RWPE2 (cell line): Measurements from ENCODE around the gene ZFHX3.

Experiments used
- ATAC-seq: fragments of 200-7000 bp; cut with Tn5 transposase; 3 replicates; pipeline ENCODE4 v1.9.1; 2021; ENCODE audit warnings: low read depth
- DNase-seq: peaks from one replicate; pipeline ENCODE4 v3.0.0-alpha.2; 2020; ENCODE audit warnings: low spot score
- H3K27ac ChIP-seq: fragments of 450-650 bp; 2 replicates; pipeline ENCODE4 v1.5.1; 2017; ENCODE audit warnings: mild to moderate bottlenecking; ENCODE audit not compliant: poor library complexity, severe bottlenecking
- H3K27me3 ChIP-seq: fragments of 250-450 bp; sonication (Bioruptor Pico); 2 replicates; pipeline ENCODE4 v1.5.1; 2021; ENCODE audit warnings: mild to moderate bottlenecking, moderate library complexity; ENCODE audit not compliant: insufficient read depth, poor library complexity, severe bottlenecking
- H3K36me3 ChIP-seq: fragments of 250-450 bp; sonication (Bioruptor Pico); 2 replicates; pipeline ENCODE4 v1.5.1; 2020; ENCODE audit warnings: low read depth, mild to moderate bottlenecking, moderate library complexity
- H3K4me1 ChIP-seq: fragments of 250-450 bp; sonication (Bioruptor Pico); 2 replicates; pipeline ENCODE4 v1.5.1; 2021; ENCODE audit warnings: mild to moderate bottlenecking, moderate library complexity; ENCODE audit not compliant: insufficient read depth, poor library complexity, severe bottlenecking
- H3K4me3 ChIP-seq: fragments of 250-450 bp; sonication (Bioruptor Pico); 2 replicates; pipeline ENCODE4 v1.5.1; 2021; ENCODE audit warnings: mild to moderate bottlenecking, moderate library complexity; ENCODE audit not compliant: severe bottlenecking
- H3K9me3 ChIP-seq: fragments of 250-450 bp; sonication (Bioruptor Pico); 2 replicates; pipeline ENCODE4 v1.5.1; 2021; ENCODE audit warnings: mild to moderate bottlenecking, moderate library complexity; ENCODE audit not compliant: severe bottlenecking
- TF ChIP-seq, protein P1 (sequence below): fragments of 450-650 bp; IDR thresholded peaks from one replicate; pipeline ENCODE4 v1.5.1; 2017; ENCODE audit warnings: mild to moderate bottlenecking, moderate library complexity; ENCODE audit not compliant: poor library complexity, severe bottlenecking

Gene ZFHX3

DNA sequence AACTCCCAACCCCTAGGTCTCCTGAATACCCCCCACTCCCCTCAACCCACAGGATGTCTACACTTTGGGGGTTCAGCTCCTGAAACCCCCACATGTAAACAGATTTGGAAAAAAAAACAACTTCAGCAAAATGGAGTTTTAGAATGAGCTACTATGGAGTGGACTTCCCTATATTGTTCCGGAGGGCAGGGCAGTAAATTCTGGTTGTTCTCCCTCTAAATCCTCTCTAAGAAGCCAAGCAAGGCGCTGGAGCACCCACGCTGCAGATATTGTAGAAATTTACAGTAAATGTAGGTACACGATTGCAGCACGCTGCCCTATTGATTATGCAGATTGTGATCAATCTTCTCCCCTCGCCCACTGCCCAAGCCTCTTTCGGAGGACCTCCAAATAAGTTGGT is 8.5 kb upstream of the ZFHX3 start:
- peaks cover 53% of the 10 kb centered on the region for H3K4me1 ChIP-seq
- peak overlapping the region; percentile 93 for H3K27ac ChIP-seq

DNA sequence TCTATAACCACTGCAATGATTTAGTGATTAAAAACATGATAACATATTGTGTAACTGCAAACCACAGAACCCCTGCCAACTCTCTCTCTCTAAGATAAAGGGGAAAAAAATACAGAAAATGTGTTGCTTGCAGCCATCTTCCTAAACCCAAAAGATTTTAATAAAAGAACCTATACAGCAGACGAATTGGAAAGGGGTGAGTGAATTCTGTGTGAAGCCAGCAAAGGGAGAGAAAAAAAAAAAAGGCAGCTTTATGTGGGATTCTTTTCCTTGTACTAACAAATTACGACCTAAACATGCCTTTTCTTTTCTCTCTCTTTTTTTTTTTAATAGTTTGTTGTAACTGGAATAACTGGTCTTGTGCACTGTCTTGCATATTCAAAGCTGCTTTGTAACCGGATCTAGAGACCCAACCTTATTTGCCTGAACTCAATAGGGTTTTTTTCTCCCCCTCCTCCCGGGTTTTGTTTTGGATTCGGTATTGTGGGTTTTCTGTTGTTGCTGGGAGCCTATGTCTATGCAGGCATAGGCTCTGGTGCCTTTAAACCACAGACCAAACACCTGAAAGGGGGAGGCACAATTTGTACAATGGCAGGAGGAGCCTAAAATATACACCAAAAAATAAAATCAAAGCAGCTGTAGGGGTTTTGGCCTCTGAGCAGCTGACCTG is 7.0 kb upstream of the ZFHX3 start:
- DNase-seq, result no peak
- ATAC-seq, result peak; percentile 1; the same call in 1 of the 3 replicates
- H3K27ac ChIP-seq, result peak overlapping the region; percentile 93
- H3K27me3 ChIP-seq, result no peaks in the 10 kb centered on the region
- H3K4me3 ChIP-seq, result peak overlapping the region; percentile 96
- peaks cover 58% of the 10 kb centered on the region for H3K4me1 ChIP-seq
- no peaks in the 10 kb centered on the region for H3K9me3 ChIP-seq
- peaks cover 4% of the 10 kb centered on the region; the same call in 1 of the 2 replicates for H3K36me3 ChIP-seq
- TF ChIP-seq, protein P1, sequence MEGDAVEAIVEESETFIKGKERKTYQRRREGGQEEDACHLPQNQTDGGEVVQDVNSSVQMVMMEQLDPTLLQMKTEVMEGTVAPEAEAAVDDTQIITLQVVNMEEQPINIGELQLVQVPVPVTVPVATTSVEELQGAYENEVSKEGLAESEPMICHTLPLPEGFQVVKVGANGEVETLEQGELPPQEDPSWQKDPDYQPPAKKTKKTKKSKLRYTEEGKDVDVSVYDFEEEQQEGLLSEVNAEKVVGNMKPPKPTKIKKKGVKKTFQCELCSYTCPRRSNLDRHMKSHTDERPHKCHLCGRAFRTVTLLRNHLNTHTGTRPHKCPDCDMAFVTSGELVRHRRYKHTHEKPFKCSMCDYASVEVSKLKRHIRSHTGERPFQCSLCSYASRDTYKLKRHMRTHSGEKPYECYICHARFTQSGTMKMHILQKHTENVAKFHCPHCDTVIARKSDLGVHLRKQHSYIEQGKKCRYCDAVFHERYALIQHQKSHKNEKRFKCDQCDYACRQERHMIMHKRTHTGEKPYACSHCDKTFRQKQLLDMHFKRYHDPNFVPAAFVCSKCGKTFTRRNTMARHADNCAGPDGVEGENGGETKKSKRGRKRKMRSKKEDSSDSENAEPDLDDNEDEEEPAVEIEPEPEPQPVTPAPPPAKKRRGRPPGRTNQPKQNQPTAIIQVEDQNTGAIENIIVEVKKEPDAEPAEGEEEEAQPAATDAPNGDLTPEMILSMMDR, result no peak

More for the DNA sequence above, 8.5 kb upstream of the ZFHX3 start:
- TF ChIP-seq, protein P1, result no peak
- no peak for DNase-seq
- ATAC-seq, result no peak
- peaks cover 5% of the 10 kb centered on the region; the same call in 1 of the 2 replicates for H3K36me3 ChIP-seq
- H3K4me3 ChIP-seq, result peak overlapping the region; percentile 96
- no peaks in the 10 kb centered on the region for H3K9me3 ChIP-seq
- H3K27me3 ChIP-seq, result no peaks in the 10 kb centered on the region

DNA sequence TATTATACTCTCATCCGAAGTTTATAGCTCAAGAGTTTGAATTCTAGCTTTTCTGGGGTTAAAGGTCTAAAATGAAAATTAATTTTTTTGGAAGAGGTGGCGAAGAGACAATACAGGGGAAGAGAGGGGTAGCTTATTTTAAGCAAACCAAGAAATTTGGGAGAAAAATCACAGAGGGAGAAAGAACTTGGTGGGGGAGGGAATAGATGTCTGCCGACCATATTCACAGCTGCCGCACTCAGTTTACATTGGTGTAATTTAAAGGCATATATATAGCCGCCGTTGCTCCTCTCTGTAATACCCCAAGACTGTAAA is 6.5 kb upstream of the ZFHX3 start:
- no peaks in the 10 kb centered on the region for H3K27me3 ChIP-seq
- no peaks in the 10 kb centered on the region for H3K9me3 ChIP-seq
- ATAC-seq (no peak), DNase-seq (no peak)
- TF ChIP-seq, protein P1, result no peak
- peak overlapping the region; percentile 96 for H3K4me3 ChIP-seq
- H3K36me3 ChIP-seq, result peaks cover 4% of the 10 kb centered on the region; the same call in 1 of the 2 replicates
- peak overlapping the region; percentile 93 for H3K27ac ChIP-seq
- H3K4me1 ChIP-seq, result peaks cover 57% of the 10 kb centered on the region

DNA sequence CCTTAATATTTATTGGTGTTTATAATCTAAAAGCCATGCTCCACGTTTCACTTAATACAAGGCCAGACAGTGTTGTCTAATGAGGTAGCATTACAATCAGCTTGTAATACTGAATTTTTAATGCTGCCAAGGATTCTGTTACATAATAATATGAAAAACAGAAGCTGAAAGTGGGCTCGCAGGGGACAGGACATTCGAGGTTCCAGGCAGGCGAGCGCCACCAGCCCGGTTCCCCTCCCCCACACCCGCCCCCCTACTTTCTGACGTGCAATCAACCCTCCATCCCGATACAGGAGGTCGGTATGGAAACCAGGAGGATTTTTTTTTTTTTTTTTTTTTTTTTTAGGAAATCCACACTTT is 6.2 kb upstream of the ZFHX3 start:
- H3K9me3 ChIP-seq, result no peaks in the 10 kb centered on the region
- no peak for ATAC-seq
- peak overlapping the region; percentile 93 for H3K27ac ChIP-seq
- no peaks in the 10 kb centered on the region for H3K27me3 ChIP-seq
- H3K36me3 ChIP-seq, result peaks cover 4% of the 10 kb centered on the region; the same call in 1 of the 2 replicates
- no peak for DNase-seq
- peaks cover 61% of the 10 kb centered on the region for H3K4me1 ChIP-seq
- TF ChIP-seq, protein P1, result no peak
- no peak overlapping the region for H3K4me3 ChIP-seq

DNA sequence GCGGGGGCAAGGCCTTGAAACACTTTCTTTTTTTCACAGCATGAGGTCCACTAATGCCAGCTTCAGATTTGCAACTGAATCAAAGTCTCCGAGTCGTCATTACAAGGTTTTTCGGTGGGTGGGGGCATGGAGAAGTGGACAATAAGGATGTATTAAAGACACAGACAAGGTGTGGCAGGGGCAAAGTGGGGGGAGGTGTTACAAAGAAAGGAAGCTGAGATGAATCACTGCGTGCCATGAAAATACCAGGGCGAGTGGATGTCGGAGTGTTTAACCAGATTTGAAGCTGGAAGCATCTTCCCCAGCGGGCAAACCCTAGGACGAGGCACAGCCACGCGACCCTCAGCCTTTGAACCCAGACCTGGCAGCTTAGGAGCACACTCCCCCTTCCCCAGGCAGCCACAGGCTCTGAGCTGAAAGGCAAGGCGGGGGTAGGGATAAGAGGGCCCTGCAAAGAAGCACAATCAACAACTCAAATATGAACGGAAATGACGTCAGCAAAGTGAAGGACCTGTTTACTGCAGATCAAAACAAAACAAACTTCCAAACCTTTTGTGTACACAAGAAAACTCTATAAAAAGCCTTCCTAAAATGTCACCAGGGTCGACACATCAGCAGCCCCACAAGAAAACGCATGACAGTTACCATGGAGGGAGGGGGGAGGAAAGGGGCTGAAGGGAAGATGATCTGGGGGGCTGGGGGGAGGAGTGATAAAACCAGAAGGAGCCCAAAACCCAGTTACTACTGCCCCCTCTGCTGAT is 5.6 kb upstream of the ZFHX3 start:
- peak overlapping the region; percentile 93 for H3K27ac ChIP-seq
- H3K4me3 ChIP-seq, result peak overlapping the region; percentile 8

More for the DNA sequence above, 5.6 kb upstream of the ZFHX3 start:
- peaks cover 4% of the 10 kb centered on the region; the same call in 1 of the 2 replicates for H3K36me3 ChIP-seq
- TF ChIP-seq, protein P1, result no peak
- H3K4me1 ChIP-seq, result peaks cover 66% of the 10 kb centered on the region
- peak; percentile 65 for ATAC-seq
- H3K27me3 ChIP-seq, result no peaks in the 10 kb centered on the region
- no peaks in the 10 kb centered on the region for H3K9me3 ChIP-seq
- DNase-seq, result peak; percentile 84
